Dendritic cell treated with granulocyte-macrophage colony-stimulating factor and Interleukin-4, amounts not matched to agents 40 ng/mL and 50 ng/mL, for 4 days (primary cell): Measurements from ENCODE around the gene GPR146.

Source experiments
- H3K27ac Mint-ChIP-seq: one replicate; pipeline ENCODE4 v1.8.0; 2022; ENCODE audit warnings: mild to moderate bottlenecking, mixed read lengths
- H3K27me3 Mint-ChIP-seq: one replicate; pipeline ENCODE4 v1.8.0; 2022; ENCODE audit warnings: mild to moderate bottlenecking, mixed read lengths
- H3K36me3 Mint-ChIP-seq: one replicate; pipeline ENCODE4 v1.8.0; 2022; ENCODE audit warnings: low read depth, mixed read lengths
- H3K4me1 Mint-ChIP-seq: one replicate; pipeline ENCODE4 v1.8.0; 2022; ENCODE audit warnings: low read depth, mixed read lengths
- H3K4me3 Mint-ChIP-seq: one replicate; pipeline ENCODE4 v1.8.0; 2022; ENCODE audit warnings: mild to moderate bottlenecking, moderate library complexity, mixed read lengths
- H3K9me3 Mint-ChIP-seq: one replicate; pipeline ENCODE4 v1.8.0; 2022; ENCODE audit warnings: mixed read lengths
- intact Hi-C: fragments of 100-400 bp; cut with micrococcal nuclease; formaldehyde crosslinking; loops from one replicate; pipeline ENCODE4 v1.15.0; 2022

Gene GPR146

DNA sequence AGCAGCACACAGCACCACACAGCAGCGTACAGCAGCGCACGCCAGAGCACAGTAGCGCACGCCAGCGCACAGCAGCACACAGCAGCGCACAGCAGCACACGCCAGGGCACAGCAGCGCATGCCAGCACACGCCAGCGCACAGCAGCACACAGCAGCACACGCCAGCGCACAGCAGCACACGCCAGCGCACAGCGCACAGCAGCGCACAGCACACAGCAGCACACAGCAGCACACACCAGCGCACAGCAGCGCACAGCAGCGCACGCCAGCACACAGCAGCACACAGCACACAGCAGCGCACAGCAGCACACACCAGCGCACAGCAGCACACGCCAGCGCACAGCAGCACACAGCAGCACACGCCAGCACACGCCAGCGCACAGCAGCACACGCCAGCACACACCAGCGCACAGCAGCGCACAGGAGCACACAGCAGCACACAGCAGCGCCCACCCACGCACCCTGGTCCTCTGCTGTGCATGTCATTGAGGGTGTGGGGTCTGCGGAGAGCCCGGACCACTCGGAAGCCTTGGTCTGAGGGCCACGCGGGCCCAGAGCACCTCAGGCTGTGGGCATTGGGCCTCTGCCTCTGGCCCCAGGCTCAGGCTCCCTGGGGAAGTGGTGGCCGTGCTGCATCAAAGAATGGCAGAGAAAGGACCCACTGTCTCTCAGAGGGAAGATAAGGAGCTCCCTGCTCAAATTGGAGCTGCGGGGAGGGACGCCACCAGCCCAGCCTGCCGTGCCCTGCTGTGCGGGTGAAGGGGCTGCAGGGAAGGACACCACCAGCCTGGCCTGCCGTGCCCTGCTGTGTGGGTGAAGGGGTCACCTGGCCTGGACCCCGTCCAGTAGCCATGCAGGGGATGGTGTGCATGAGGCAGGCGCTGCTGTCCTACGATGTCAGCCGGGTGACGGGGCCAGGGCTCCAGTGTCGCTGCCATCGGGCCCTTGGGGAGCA lies 27.5 kb upstream of the GPR146 start:
- Mint-ChIP-seq H3K27ac (no peak overlapping the region), H3K36me3 (peaks cover 57% of the 10 kb centered on the region), H3K9me3 (no peaks in the 10 kb centered on the region), H3K27me3 (peaks cover 6% of the 10 kb centered on the region), H3K4me3 (no peak overlapping the region), H3K4me1 (peaks cover 14% of the 10 kb centered on the region)
- intact Hi-C loops: no loop called here

DNA sequence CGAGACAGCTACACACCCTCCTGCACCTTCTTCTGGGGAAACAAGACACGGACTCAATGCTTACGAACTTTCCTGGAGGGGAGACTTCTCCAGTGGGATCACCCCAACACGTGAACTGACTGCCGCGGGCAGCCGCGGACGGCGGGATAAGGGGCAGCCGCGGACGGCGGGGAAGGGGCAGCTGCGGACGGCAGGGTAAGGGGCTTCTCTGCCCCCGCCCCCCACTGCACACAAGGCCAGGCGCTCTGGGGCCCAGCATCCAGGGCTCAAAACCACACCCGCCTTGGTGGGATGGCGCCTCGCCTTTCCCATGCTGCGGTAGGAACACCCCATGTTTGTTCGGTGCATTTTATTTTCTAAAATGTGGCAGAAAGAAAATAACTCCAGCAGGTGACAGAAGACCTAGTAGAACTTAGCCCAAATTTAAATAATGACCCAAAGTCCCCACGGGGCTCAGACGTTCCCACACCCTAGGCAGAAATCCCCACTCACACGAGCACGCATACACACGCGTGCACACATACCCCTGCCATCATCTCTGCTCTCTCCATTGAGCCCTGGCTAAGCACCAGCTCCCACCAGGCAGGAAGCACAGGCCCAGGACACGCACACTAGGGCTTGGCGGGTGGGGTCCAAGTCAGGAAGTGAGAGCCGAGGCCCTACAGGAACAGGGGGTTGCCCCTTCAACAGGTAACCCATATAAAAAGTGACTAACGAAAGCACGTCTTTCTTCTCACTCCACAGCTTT lies 26.6 kb upstream of the GPR146 start:
- no peak overlapping the region for H3K4me3 Mint-ChIP-seq
- peaks cover 7% of the 10 kb centered on the region for H3K9me3 Mint-ChIP-seq
- peaks cover 66% of the 10 kb centered on the region for H3K36me3 Mint-ChIP-seq

DNA sequence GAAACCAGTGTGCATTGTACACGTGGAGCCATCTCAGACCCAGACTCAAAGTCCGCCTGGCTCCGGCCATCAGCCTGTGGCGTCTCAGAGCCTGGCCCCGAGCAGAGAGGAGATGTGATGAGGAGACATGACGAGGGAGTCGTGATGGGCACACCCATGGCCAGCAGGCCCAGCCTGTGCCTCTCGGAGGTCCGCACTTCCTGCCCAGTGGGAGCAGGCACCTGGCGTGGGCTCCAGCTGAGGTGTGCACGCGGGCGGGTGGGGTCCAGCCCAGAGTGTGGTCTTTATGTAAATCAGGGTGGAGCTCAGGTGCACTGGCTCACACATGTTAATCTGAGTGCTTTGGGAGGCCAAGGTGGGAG lies 26.0 kb upstream of the GPR146 start:
- H3K27ac Mint-ChIP-seq: no peak overlapping the region
- peaks cover 9% of the 10 kb centered on the region for H3K9me3 Mint-ChIP-seq
- peaks cover 10% of the 10 kb centered on the region for H3K4me1 Mint-ChIP-seq
- intact Hi-C loops: no loop called here
- H3K27me3 Mint-ChIP-seq: no peaks in the 10 kb centered on the region
- no peak overlapping the region for H3K4me3 Mint-ChIP-seq
- H3K36me3 Mint-ChIP-seq: peaks cover 72% of the 10 kb centered on the region

More for the DNA sequence above, 26.6 kb upstream of the GPR146 start:
- Mint-ChIP-seq H3K27ac (no peak overlapping the region), H3K27me3 (peaks cover under 1% of the 10 kb centered on the region), H3K4me1 (peaks cover 5% of the 10 kb centered on the region)
- intact Hi-C loops: no loop called here

DNA sequence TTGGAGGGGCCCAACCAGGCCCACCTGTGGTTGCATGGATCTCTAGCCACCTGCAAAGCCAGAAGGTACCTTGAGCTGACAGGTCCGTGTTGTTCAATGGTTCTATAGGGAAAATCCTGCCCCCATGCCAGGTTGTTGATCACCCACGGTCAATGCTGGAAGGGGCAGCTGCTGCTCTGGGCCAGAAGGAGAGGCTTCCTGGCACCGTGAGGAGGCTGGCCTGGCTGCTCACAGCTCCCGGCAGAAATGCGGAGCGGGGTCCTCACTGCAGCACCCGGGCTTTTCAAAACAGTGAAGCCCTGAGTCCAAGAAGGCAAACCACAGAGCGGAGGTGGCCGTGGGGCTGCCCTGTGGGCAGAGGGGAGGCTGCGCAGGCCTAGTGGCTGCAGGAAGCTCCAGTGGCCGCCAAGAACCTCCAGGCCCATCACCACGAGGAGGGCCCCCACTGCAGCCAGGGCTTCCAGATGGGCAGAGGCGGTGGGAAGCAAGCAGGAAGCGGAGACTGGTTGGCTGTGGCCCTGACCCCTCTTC lies 25.0 kb upstream of the GPR146 start:
- H3K4me3 Mint-ChIP-seq: no peak overlapping the region

DNA sequence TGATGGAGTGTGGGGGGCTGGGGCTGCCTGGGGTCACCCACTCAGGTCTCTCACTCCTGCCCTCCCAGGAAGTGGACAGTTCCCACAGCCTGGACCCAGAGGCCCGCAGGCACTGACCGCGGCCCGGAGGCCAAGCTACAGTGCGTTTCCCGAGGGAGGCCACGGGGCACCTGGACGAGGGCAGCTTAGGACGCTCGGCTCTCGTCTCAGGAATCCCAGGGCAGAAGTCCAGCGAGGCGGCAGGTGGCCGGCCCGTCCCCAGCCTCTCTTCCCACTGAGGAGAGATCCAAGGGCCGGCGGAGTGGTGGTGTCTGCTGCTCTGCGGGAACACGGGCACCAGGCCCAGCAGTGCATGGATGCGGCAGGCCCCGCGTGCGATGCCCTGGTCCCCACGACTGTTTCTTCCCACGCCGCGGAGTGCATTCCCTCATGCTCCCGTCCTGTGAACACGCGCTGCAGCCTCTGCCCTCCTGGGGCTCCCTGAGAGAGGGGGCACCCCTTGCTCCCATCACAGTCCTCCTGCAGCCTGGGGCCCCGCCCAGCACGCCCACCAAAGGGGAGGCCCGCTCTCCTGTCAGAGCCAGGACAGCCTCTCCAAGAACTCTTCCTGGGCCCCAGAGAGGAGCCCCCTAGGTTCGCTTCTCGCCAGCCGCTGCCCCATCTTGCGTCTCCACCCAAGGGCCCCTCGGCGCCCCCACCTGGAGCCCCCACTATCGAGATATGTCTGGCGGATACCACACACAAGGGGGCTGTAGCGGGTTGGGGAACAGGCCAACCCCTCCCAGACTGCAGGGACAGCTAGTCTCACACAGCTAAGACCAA lies 24.3 kb upstream of the GPR146 start:
- no peak overlapping the region for H3K4me3 Mint-ChIP-seq
- no peak overlapping the region for H3K27ac Mint-ChIP-seq
- H3K36me3 Mint-ChIP-seq: peaks cover 85% of the 10 kb centered on the region
- H3K9me3 Mint-ChIP-seq: peaks cover 9% of the 10 kb centered on the region
- intact Hi-C loops: no loop called here
- H3K4me1 Mint-ChIP-seq: peaks cover 22% of the 10 kb centered on the region
- no peaks in the 10 kb centered on the region for H3K27me3 Mint-ChIP-seq

More for the DNA sequence above, 25.0 kb upstream of the GPR146 start:
- Mint-ChIP-seq H3K9me3 (peaks cover 9% of the 10 kb centered on the region), H3K27me3 (no peaks in the 10 kb centered on the region), H3K36me3 (peaks cover 82% of the 10 kb centered on the region), H3K27ac (no peak overlapping the region), H3K4me1 (peaks cover 15% of the 10 kb centered on the region)
- intact Hi-C loops: no loop called here

DNA sequence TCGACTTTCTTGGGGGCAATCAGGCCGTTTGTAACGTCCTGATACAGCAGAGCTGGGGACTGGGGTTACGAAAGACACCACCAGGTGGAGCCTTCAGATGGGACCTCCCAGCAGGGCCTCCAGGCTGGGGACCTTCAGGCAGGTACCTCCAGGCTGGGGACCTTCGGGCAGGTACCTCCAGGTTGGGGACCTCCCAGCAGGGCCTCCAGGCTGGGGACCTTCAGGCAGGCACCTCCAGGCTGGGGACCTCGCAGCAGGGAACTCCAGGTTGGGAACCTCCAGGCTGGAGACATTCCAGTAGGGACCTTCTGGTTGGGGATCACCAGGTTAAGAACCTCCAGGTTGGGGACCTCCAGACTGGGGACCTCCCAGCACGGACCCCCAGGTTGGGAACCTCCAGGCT lies 23.5 kb upstream of the GPR146 start:
- H3K4me3 Mint-ChIP-seq: no peak overlapping the region
- peaks cover 31% of the 10 kb centered on the region for H3K4me1 Mint-ChIP-seq
- intact Hi-C loops: no loop called here
- peaks cover 91% of the 10 kb centered on the region for H3K36me3 Mint-ChIP-seq
- H3K27me3 Mint-ChIP-seq: no peaks in the 10 kb centered on the region
- peaks cover 9% of the 10 kb centered on the region for H3K9me3 Mint-ChIP-seq
- H3K27ac Mint-ChIP-seq: no peak overlapping the region

DNA sequence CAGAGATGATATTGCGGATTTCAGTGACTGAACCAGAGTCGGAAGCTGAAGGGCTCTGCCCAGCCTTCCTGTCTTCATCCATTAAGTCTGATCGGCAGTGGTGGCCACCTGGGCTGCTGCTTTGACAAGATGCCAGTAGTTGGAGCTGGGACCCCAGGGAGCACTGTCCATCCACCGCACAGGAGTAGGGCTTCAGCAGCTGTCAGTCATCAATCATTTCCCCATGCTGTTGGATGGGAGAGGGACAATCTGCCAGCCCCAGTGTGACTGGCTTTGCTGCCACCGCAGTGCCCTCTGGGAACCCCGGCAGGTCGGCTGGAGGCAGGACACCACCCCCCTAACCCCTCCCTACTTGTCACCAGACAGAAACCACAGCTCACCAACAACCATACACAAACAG lies 23.0 kb upstream of the GPR146 start:
- H3K9me3 Mint-ChIP-seq: peaks cover 9% of the 10 kb centered on the region

DNA sequence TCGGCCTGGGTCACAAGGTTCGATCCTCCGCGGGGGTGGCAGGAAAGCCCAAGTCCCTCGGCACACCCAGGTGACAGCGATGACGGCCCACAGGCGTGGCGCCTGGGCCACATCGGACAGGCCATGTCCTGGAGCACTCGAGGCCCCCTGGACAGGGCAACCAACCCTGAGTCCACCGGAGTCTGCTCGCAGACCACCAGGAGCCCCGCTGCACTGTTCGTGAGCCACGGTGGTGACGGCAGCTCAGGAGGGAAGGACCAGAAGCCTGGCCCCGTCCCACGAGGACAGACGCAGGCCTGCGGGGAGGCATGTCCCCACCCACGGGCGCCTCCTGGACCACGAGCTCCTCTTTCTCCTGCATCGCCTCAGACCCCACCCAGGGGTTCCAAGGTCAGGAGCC lies 22.4 kb upstream of the GPR146 start:
- intact Hi-C loops: no loop called here

More for the DNA sequence above, 23.0 kb upstream of the GPR146 start:
- Mint-ChIP-seq H3K36me3 (peaks cover 96% of the 10 kb centered on the region), H3K4me1 (peaks cover 36% of the 10 kb centered on the region), H3K4me3 (no peak overlapping the region), H3K27ac (no peak overlapping the region), H3K27me3 (no peaks in the 10 kb centered on the region)
- intact Hi-C loops: no loop called here

DNA sequence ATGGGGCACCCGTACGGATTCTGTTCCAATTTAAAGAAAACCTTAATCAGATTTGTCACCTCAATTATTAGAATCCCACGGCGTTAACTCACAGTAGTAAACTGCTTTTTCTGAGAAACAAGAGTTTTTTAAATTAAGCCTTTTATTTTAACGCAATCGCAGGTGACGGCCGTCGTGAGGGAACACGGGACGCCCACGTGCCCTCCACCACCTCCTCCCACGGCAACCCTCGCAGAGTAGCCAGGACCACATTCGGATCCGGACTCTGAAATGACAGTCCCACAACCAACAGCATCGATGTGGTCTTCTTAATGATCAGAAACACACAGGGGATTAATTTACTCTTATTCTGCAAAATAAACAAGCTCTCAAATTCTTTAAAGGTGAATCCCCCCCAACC lies 22.0 kb upstream of the GPR146 start:
- Mint-ChIP-seq H3K9me3 (peaks cover 9% of the 10 kb centered on the region), H3K36me3 (peaks cover 98% of the 10 kb centered on the region), H3K4me1 (peaks cover 46% of the 10 kb centered on the region), H3K27me3 (no peaks in the 10 kb centered on the region), H3K4me3 (no peak overlapping the region), H3K27ac (no peak overlapping the region)
- intact Hi-C loops: no loop called here

More for the DNA sequence above, 22.4 kb upstream of the GPR146 start:
- Mint-ChIP-seq H3K27ac (no peak overlapping the region), H3K27me3 (no peaks in the 10 kb centered on the region), H3K36me3 (peaks cover 99% of the 10 kb centered on the region), H3K4me3 (no peak overlapping the region), H3K4me1 (peaks cover 42% of the 10 kb centered on the region), H3K9me3 (peaks cover 9% of the 10 kb centered on the region)

DNA sequence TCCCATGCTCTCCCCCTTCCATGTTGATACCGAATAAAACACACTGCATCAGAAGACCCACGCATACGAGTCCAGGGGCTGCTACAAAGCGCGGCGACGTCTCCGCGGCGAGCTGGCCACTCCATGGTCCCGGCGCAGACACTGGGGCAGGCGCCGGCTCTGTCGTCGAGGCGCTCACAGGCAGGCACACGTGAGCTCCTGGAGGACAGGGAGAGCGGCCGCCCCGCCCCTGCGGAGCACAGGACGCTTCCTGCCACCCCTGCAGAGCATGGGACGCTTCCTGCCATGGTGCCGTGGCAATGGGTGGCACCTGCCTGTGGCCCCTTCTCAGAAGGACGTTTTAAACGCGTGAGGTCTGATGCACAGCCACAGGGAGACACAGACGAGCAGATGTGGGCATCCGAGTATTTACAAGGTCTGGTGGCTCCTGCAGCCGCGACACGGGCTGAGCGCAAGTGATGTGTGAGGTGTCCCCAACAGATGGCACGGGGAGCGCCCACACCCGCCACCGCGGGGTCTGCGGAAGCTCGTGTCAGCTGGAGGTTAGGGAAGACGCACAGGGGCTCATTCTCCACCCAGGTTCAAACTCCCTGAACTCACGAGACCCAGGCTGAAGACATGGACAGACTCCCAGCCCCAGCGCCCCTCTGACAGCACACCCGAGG lies 21.4 kb upstream of the GPR146 start:
- H3K4me3 Mint-ChIP-seq: no peak overlapping the region
- H3K4me1 Mint-ChIP-seq: peaks cover 49% of the 10 kb centered on the region
- H3K9me3 Mint-ChIP-seq: peaks cover 9% of the 10 kb centered on the region
- intact Hi-C loops: no loop called here
- H3K27me3 Mint-ChIP-seq: no peaks in the 10 kb centered on the region
- H3K36me3 Mint-ChIP-seq: peaks cover 96% of the 10 kb centered on the region
- H3K27ac Mint-ChIP-seq: no peak overlapping the region

DNA sequence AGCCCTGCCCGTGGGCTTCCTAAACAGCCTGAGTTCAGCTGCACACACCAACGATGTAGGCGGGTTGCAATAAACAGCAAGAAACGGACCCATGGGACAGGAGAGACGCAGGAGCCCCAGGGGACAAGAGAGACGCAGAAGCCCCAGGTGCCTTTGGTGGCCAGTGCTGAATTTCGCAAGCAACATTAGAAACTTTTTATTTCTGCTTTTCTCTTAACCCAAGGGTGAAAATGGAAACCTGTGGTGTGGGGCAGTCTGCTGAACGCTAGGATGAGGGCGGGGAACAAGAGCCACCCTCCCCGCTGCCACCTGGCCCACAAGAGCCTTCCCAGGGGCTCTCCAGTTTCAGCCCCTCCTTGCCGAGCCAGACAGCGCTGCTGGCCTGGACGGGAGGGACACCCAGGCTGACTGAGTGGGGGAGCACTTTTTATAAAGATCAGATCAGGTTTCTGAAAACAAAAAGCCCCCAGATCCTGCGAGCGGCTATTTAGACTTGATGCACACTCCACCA lies 20.0 kb upstream of the GPR146 start:
- Mint-ChIP-seq H3K27ac (peak overlapping the region; percentile 55), H3K27me3 (no peaks in the 10 kb centered on the region), H3K9me3 (peaks cover 9% of the 10 kb centered on the region), H3K4me3 (peak overlapping the region; percentile 35), H3K36me3 (peaks cover 81% of the 10 kb centered on the region), H3K4me1 (peaks cover 58% of the 10 kb centered on the region)
- intact Hi-C loops: no loop called here

DNA sequence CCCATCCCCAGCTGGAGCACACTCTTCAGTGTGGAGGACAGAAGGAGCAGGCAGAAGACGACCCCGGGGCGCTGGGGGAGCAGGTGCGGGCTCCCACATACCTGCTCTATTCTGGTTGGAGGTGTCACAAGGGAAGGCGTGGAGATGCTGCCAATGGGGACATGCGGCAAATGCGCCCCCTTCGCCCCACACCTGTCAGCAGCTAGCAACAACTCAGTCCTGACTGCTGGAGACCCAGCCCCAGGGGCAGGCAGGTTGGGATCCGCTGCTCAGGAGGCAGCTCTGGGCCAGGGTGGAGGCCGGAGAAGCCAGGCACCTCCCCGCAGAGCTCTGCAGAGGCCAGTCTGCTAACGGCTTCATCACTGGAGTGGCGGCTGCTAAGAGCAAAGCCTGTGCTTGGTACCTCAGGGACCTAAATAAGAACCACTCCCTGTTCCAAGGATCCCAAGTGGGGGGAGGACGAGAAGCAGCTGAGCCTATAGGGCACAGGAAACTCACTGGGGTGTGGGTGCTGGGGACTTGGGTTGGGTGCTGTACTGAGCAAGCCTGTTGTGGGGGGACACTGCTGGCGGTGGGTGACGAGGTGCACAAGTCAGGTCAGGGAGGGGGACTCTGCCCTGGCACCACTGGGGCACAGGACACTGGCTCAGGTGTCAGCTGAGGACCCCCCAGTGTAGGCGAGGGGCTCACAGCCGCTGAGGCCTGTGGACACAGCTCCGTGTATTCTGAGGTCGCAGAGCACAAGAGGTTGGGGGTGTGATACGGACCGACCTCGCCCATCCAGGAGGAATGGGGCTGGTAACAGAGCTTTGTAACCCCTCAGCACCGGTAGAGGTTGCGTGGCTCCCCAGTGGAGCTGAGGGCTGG lies 19.2 kb upstream of the GPR146 start:
- Mint-ChIP-seq H3K27me3 (no peaks in the 10 kb centered on the region), H3K27ac (peak overlapping the region; percentile 55), H3K4me3 (peak overlapping the region; percentile 35), H3K36me3 (peaks cover 74% of the 10 kb centered on the region), H3K9me3 (peaks cover 9% of the 10 kb centered on the region), H3K4me1 (peaks cover 65% of the 10 kb centered on the region)
- intact Hi-C loops: loop anchor here (5.0 kb wide), 1 partner anchor 37 kb away; no protein-coding TSS in a partner anchor
